ENCODE data around the gene GPC6.

GPC6 gene

DNA sequence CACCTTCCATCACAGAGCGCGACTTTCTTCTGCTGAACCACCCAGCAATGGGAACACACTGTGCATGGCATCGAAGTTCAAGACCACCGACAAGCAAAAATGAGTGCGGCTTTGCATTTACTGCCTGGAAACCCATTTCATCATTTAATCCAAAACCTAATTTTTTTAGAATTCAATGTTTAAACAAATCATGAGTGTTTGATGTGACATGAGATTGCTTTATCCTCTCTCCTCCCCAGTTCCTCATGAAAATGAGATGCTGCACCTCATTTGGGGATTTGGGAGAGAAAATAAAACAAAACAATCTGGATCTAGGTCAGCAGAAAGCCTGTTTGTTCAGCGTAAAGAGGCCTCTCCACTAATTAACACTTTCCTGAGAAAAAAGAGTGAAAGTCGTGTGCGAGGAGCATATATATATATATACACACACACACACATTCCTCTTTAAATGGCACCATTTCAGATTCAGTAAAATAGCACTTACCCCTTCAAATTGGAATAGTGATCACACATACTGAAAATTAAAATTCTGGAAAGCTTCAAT lies 1126.6 kb downstream of the GPC6 start:
- no peak for DNase-seq (ENCODE audit: low read depth)

DNA sequence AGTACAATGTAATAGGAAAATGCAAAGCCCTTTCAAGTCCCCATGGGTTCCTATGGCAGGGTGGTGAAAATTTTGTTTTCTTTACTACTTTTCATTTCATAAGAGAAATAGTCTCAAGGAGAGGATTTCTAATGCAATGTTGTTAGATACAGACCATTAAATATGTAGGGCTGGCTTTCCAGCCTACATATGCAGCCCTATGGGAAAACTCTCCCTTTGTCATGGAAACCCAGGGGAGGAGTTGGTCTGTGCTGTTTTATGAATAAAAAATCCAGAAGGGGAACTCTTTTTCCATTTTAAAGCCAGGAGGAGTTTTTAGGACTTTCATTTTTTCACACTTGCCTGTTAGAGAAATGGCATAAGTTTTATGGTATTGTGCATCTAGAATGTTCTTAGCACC lies 1133.3 kb downstream of the GPC6 start:
- no peak for DNase-seq (ENCODE audit: low read depth)

DNA sequence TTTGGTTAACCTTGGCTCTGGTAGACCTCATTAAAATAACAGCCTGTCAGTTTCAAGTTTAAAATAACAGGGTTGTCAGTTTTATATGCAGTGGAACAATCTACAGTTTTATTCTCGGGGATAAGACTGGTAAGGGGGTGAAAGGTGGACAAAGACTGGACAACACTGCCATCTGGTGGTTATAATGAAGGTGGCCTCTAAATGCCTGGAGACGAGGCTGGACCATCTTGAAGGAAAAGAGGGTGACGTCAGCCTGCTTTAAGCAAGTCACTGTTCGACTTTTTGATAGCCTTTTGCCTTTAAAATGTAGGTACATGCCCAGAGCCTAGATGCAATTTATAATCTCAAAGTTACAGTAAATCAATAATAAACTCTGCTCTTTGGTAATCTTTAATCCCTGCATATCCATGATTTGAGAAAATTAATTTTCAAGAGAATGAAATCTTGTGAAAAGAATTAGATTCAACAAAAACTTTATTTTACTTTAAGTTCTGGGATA lies 1135.9 kb downstream of the GPC6 start:
- DNase-seq (ENCODE audit: low read depth) = peak; percentile 63

DNA sequence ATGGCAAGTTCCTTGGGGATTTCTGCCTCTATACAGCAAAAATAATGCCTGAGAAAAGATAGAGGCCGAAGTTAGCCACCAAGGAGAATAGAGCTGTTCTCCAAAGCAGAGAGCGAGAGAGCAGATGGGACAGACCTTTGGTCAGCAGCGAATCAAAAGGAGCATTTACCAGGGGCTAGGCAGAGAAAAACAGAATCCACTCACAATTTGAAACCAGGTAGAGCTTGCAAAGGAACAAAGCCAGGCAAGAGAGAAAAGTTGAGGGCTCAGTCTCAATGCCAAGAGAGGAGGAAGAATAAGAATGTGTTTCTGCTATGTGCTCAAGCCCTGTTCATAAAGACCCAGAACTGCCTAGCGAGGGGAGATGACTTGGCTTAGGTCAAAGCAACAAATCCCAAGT lies 1140.1 kb downstream of the GPC6 start:
- no peak for DNase-seq (ENCODE audit: low read depth)

DNA sequence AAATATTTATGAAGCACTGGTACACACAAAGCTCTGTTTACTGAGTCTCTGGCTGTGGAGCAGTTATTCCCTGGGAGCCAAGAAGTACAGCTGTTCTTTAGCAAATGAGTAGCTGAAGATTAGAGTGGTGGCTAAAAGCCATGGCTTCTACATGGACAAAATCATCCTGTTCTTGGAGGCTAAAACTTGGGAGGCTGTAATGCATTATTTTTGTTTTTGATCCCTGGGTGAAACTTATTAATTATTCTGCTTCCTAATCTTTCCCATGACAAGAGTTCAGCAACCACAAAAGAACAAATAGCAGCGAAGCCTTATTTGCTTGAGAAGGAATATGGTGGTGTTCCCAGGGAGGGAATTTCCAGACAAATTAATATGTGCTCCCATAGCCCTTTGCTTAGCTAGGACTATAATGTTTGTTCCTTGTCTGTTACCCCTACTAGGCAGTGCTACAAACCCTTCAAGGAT lies 1143.4 kb downstream of the GPC6 start:
- DNase-seq (ENCODE audit: low read depth) = no peak

DNA sequence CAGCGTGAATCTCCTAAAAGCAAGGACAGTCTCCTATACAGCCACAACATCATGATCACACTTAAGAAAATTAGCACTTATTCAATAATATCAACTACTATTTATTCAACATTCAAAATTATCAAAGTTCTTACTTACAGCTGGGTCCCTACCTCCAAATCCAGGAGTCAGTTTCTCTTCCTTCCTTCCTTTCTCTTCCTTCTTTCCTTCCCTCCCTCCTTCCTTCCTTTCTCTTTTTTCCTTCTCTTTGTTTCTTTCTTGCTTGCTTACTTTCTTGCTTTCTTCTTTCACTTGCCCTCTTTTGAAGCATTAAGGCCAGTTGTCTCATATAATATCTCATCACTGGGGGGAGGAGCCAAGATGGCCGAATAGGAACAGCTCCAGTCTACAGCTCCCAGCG lies 1145.2 kb downstream of the GPC6 start:
- DNase-seq (ENCODE audit: low read depth) = no peak

DNA sequence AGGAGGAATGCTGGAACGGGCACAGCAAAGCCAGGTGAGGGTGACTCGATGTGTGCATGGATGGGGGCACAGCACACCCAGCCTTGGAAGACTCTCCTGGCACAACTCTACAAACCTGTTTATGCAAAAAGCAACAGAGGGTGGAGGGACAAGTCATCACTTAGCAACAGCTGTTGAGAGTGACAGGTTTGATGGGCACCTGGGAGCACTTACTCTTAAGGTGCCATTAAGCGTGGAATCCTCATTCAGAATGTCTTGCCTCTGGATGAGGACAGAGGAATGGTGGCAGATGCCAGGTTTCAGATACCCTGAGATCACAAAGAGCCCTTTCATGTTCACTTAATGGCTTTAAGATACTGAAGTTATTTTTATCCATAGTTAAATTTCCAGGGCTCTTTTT lies 1155.9 kb downstream of the GPC6 start:
- no peak for DNase-seq (ENCODE audit: low read depth)

DNA sequence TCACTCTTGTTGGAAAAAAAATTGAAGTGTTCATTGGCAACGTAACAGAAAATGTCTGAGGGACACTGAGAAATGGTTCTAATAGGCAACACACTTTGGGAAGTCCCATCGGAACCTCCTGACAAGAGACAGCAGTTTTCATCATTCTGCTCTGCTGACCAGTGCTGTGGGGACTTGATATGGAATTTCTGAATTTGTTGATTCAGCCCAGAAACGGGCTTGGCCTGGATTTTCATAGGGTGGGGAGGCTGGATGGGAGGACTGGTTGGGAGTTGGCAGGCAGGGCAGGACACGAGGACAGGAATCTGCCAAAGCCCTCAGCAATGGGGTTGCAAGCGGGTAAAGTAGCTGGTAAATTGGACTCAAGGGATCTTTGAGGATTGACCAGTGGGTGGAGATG lies 1156.4 kb downstream of the GPC6 start:
- DNase-seq (ENCODE audit: low read depth) = no peak

DNA sequence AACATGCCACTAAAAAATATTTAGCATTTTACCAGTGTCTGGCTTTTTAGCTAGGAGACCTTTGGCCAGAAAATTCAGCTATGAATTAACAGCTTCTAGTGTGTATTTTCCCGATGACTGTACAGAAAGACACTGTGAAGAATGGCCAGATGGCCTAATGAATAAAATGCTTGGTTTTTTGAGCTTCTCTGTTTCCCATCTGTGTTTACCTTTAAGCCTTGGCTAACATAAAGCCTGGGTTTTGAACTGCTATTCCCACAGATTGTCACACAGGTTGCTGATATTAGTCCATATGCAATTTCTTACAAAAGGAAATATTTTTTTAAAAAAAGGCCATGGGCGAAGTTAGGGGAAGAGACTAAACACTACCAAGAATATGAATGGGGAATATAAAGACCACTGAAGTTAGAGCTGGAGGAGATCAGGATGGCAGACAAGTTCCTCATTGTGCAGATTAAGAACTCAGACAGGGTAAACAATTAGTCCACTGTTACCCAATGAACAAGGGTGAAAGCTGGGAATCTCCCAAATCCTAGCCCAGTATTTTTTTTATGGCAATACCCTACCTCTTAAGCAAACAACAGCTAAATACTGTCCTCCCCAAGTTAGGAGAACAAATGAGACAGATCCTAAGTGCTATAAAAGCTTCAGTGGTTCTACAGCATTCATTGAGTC lies 1157.8 kb downstream of the GPC6 start:
- DNase-seq (ENCODE audit: low read depth) = no peak

DNA sequence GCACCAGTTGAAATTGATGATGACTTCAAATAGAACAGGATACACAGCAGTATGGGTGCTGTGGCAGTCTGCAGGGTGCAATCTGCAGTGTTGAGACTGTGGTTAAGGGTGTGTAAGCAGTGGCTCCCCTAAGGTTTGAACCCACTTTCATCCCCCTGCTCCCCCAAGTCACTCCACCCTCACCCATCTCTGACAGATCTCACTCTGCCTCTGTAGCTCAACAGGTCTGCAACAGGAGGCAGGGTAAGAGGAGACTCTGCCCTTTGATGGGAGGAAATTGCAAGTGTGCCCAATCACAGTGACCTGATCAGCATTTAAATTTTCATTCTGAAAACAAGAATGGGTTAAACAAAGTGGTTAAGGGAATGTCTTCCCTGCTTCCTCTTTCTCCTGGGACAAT lies 1160.4 kb downstream of the GPC6 start:
- DNase-seq (ENCODE audit: low read depth) = no peak

DNA sequence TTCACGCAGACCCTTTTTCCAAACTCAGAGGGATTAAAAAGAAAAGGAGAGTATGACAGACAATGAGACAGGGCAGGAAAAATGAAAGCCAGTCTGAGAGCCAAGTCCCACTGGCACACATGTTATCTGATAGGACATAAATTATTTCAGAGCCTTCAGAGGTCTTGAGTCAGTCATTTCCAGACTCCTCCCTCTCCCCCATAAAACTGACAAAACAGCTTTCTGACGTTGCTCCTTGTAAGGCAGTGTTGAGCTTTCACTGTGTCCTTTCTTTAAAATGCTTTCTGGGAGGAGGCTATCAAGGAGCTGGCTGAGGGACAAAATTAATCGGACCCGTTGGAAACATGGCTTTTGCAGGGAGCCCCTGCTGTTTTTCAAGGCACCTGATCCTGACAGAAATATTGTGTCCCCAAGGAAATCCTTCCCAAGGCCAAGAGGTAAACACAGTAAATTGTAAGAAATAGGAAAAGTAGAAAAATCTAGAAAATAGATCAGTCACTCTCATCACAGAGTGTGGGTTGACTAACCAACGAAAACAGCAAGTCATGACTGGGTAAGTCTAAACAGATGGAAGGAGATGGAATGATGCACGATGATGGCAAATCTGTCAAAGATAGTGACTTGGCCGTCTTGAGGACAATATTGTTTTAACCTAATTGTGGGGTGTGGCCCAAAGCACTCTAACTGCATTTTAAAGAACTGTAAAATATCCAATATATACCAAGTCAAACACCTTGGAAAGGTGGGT lies 1163.2 kb downstream of the GPC6 start:
- DNase-seq (ENCODE audit: low read depth) = no peak

DNA sequence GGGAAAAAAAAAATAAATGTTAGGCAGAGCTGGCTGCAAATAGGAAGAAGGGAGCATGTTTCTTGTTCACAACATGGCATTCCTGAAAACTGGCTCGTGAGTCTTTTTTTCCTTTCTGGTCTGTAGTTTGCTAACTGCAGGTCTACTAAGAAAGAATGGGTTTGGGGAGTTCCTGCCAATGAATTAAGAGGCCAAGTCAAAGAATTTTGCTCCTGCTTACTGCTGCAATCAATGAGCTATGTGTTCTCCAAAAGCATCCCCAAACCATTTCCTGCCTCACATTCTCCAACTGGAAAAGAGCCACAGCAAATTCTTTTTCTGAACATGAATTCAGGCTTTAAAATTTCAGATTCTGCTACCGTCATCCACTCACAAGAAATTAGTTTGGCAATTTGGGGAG lies 1164.3 kb downstream of the GPC6 start:
- DNase-seq (ENCODE audit: low read depth) = no peak

DNA sequence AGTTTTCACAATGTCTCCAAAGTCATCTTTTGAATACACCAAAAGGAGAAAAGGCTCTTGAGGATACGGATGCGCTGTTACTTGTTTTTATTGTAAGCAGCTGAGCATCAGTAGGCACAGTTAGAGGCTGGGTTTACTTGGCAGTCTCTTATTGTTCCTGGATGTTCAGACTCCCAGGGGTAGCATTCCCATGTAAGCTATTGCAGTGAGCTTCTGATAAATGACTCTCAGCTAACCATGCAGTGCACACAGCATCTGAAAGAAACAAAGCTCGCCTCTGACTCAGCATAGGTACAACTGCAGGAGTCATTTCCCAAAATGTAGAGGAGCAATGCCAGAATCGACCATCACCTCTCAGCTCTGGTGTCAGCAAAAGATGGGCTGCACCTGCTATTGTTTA lies 1168.1 kb downstream of the GPC6 start:
- DNase-seq (ENCODE audit: low read depth) = no peak

DNA sequence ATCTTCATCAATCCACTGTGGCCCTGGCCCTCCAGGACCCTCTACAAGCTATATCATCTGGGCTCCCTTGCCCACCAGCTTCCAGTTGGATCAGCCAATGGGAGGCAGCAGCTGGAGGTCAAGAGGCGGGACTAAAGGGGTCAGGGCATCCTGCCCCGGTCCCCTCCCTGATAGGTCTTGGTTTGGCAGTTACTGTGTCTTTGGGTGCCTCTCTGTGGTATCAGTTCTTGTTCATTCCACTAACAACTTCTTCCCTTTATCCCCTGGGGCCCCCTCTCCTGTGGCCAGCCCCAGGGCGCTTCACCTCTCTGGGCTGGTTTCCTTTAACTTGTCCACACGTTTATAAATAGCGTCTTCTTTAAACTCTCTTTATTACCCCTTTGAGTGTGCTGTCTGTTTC lies 1169.3 kb downstream of the GPC6 start:
- no peak for DNase-seq (ENCODE audit: low read depth)

DNA sequence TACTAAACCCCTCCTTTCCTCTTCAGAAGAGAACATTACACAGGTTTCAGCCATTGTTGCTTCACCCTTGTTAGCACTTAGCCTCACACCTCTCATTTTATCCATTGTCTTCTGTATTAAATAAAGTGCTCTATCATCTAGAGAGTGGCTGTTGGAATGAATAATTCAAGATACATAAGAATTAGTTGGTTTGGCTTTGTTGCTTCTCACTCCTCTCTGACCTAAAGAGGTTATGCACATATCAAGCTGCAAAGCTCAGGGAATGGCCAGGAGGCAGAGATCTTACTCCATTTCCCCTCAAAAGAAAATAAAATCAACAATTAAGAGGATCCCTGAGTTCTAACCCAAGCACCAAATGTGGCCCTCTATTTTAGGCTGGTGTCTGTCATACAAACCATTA lies 1173.2 kb downstream of the GPC6 start:
- no peak for DNase-seq (ENCODE audit: low read depth)

DNA sequence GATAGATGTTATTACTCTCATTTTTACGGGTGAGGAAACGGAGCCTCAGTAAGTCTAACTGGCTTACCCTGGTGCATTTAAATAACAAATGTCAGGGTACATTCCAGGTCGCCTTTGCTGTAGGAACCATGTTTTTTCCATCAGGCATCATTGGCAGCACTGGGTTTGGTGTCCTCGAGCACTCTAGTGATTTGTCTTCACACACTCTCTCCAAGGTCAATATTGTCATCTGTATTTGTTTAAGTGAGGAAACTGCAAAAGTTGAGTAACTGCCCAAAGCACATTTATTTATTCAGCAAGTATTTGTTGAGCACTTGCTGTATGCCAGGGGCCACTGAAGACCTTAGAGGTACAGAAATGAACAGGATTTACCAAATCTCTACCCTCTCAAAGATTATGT lies 1174.3 kb downstream of the GPC6 start:
- DNase-seq (ENCODE audit: low read depth) = no peak

DNA sequence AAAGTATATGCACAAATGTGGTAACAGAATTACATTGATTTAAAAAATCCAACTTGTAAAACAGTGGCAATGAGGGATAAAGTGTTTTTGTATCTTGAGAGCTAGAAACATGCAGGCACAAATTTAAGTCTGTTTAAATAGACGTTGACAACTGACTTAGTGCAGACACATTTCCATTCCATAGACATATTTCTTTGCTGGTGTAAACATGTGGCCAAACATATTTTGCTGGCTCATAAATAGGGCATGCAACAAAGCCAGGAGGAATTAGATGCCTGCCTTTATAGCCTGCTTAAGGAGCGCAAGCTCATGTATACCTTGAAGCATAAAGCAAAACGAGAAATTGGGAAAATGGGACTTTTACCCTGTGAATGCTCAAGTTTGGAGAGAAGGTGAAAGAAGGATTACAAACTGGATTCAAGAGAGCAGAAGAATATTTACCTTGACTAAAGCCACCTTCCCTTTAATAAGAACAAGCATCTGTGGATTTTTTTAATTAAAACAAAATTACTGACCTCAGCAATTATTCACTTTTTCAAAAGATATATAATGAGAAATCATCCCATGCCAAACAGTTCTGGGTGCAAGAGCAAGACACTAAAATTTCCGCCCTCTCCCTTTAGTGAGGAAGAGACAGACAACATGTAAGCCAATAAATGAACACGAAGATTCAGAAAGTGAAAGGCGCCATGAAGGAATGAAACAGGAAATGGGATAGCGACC lies 1181.9 kb downstream of the GPC6 start:
- no peak for DNase-seq (ENCODE audit: low read depth)

DNA sequence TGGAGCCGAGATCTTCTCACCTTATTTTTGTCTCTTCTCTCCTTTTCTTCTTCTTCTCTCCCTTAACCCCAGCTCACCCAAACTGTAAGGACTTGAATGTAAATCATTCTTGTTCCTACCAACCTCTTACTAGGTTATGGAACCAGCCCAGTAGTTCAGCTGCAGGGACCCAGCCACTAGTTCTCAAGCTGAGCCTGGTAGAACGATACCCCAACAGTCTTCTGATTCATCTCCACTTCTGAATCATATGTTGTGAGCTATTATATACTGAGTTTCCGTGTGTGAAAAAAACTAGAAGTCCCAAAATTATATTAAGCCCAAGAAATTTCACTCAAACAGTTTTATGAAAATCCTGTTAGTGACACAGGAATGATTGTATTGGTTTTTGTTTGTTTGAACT lies 1185.1 kb downstream of the GPC6 start:
- DNase-seq (ENCODE audit: low read depth) = no peak

DNA sequence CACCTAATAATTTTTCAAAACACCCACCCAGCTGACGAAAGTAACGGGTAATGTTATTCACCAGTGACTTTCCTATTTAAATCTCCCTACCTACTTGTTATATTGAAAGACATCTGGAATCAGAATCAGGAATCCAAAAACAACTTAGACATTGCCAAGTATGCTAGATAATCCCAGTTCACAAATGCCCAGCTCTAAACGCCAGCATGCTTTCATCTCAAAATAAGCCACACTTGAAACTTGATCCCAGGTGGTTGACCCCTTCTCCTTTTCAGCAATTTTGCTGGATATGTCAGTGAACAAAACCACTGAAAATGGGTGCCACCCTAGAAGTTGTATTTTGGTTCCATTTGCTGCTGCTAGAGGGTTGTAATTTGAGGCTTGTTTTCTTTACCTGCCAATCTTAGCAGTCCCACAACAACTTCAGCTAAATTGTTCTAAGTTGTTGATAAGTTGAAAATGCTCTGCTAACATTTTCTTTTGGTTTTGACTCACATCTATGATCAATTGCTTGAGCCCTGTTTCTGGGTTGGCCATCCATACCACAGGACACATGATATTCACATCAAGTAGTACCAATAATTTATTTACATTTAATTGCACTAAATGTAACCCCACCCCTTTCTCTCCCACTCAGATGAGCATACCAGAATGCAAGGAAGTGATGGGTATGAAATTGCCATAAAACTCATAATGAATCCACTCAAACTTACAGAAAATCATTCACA lies 1186.4 kb downstream of the GPC6 start:
- no peak for DNase-seq (ENCODE audit: low read depth)

DNA sequence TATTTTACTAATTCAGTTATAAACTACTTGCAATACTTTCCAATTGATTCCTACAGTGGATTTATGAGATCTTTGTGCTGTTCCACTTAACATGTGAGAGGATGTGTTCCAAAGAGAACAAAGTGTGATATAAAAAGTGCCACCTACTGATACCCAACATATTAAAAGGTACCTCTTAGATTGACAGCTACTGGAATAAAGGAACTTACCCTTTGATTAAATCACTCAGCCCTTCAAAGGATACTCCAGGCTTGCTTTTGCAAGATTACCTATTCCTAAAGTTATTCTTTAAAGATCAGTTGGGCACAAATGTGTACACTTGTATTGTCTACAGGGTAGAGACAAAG lies 1187.0 kb downstream of the GPC6 start:
- no peak for DNase-seq (ENCODE audit: low read depth)

DNA sequence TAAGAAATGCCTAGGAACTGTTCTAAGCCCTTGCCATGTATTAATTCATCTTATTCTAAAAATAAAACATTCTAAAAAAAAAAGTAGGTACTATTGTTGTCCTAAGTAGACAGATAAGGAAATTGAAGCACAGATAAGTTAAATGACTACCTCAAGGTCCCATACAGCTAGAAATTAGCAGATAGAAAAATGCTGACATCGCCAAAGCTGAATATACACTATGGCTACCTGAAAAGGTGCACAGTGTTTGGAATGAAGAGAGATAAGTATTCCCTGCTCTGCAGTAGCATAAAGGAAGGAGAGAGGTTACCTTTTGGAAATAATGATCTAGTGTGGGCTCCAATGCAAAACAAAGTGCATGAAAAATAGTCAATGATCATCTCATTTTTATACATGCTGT lies 1187.5 kb downstream of the GPC6 start:
- no peak for DNase-seq (ENCODE audit: low read depth)

DNA sequence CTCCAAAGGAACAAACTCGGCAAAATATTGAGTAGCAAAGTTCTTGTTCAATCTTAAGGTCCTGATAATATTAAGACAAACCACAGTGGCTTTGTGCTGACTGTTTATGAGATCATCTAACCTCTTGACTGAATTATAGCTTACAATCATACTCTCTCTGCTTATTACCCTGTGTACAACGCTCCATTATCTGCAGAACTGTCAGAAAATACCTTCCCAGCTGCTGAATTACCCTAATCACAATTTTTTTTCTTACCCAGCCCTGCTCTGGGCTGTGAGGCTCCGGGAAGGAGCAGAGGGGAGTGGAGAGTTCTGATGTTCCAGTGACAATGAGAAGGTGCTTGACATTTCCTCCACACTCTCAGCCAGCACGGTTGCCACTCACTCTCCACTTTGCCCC lies 1188.1 kb downstream of the GPC6 start:
- DNase-seq (ENCODE audit: low read depth) = no peak
